Cardiac fibroblast (primary cell): Measurements from ENCODE around the gene CASZ1.

ENCODE experiments used
- DNase-seq, 2 donors: peaks; one replicate each; pipeline versions ENCODE4 v3.0.0 to v3.0.0-alpha.2; 2010; ENCODE audit warnings: low read depth in 2 of 2
- H3K4me3 ChIP-seq, 2 donors: replicated peaks in 1 of 2; 1 replicate in 1 of 2; 2 replicates in 1 of 2; pipeline ENCODE4 v1.5.1; 2011; ENCODE audit warnings: low read depth in 2 of 2, low read length in 2 of 2, mild to moderate bottlenecking in 2 of 2, moderate library complexity in 1 of 2
- TF ChIP-seq, protein P1 (sequence below): IDR thresholded peaks from one replicate; pipeline ENCODE4 v1.5.1; 2011; ENCODE audit warnings: low read depth, mild to moderate bottlenecking, low read length, inconsistent platforms

The CASZ1 gene

DNA sequence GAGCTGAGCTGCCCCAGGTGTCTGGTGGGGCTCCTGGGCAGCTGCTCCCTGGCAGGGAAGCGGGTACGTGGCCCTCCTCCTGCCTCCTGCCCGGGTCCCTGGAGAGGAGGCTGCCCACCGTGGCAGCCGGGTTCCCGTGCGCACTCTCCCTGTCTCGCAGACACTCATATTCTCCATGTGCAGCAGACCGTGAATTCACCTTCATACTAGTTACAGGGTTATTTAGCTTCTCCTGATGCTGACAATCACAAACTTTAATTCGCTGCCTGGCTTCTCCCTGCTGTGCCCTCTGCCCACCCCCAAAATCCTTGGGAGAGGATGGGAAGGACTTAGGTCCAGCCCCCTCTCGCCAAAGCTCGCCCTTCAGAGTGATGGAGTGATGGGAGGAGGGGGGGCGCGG is 95.3 kb downstream of the CASZ1 start:
- H3K4me3 ChIP-seq, result no peak overlapping the region
- TF ChIP-seq, protein P1, sequence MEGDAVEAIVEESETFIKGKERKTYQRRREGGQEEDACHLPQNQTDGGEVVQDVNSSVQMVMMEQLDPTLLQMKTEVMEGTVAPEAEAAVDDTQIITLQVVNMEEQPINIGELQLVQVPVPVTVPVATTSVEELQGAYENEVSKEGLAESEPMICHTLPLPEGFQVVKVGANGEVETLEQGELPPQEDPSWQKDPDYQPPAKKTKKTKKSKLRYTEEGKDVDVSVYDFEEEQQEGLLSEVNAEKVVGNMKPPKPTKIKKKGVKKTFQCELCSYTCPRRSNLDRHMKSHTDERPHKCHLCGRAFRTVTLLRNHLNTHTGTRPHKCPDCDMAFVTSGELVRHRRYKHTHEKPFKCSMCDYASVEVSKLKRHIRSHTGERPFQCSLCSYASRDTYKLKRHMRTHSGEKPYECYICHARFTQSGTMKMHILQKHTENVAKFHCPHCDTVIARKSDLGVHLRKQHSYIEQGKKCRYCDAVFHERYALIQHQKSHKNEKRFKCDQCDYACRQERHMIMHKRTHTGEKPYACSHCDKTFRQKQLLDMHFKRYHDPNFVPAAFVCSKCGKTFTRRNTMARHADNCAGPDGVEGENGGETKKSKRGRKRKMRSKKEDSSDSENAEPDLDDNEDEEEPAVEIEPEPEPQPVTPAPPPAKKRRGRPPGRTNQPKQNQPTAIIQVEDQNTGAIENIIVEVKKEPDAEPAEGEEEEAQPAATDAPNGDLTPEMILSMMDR, result no peak
- DNase-seq, result no peak

DNA sequence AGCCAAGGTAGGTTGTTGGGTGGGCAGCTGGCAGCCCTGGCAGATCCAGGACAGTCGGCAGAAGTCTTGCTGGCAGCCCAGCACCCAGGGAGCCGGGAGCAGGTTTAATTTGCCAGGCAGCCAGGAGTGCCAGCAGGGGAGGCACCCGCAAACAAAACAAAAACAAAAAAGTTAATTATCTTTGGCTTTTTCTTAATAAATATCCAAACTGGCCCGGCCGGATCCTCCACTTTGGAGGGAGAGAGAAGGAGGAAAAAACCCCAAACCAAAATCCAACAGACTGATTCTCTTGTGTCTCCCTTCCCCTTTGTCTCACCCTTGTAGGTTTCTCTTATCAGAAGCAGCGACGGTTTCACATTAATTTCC is 97.0 kb downstream of the CASZ1 start:
- DNase-seq, result no peak
- no peak overlapping the region for H3K4me3 ChIP-seq
- TF ChIP-seq, protein P1, result no peak

DNA sequence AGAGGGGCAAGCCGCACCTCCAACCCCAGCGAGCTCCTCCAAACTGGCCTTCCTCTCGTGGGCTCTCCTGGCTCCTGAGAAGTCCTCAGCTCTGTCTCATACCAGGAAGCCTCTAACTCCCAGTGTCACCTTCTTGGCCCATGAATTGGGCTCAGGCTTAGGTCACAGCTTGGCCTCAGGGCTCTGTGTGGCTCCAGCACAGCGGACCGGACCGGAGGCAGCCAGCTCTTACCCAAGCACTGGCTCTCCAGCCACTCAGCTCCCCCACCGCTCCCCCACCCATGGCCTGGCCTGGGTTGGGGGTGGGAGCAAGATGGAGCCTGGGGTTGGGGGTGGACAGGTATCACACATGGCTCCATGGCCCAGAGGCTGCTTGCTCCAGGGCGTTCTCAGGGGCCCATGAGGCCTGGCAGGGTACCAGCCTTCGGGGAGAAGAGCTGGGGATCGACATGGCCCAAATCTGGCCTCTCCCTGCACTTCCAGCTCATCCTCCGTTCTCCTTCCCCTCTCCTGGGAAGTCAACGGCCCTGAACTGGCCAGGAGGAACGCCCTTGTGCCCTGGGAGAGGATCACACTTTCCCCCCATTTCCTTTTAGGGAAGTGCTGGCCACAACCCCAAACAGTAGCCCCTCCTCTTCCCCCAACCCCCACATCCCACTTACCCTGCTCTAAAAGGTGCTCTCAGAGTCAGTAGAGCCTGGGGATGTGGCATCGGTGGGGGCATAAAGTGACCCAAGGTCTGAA is 97.5 kb downstream of the CASZ1 start:
- no peak for DNase-seq
- TF ChIP-seq, protein P1, result no peak

DNA sequence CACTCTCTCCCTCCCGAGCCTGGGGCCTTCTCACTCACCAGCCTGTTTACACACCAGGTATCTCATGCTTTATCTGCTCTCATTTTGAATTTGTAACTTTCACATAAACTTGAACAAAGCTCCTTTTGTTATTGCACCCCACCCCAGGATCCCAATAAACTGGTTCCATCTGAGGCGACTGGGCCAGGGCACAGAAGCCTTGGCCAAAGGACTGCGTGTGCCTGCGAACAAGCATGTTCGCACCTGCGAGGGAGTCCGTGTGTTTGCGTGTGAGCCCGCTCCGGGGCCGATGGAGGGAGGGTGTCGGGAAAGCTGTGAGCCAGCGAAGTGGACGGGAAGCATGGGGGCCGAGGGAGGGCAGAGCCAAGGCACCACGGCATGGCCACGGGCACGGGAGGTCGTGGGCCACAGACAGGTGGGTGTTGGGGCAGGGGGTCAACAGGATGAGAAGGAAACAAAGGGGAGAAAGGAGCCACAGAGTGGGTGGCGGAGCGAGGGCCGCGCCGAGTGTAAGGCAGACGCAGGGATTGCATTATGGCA is 98.8 kb downstream of the CASZ1 start:
- DNase-seq, result no peak
- no peak overlapping the region for H3K4me3 ChIP-seq
- TF ChIP-seq, protein P1, result no peak

More for the DNA sequence above, 97.5 kb downstream of the CASZ1 start:
- no peak overlapping the region for H3K4me3 ChIP-seq

DNA sequence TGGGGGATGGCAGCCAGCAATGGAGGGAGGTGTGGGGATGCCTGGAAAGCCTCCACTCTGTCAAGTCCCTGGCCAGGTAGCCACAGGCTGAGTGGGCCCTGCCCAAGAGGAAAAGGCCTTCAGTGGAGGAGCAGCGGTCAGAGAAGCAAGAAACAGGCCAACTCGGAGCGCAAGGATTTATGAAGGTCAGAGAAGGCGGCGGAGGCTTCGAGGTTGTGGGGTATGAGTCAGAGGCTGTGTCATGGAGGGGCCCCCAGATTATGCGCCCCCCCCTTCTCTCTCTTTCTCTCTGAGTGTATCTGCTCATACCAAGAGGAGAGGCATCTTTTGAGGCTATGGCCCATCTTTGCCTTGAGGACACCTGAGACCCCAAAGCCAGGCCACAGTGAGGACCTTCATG is 99.5 kb downstream of the CASZ1 start:
- TF ChIP-seq, protein P1, result no peak
- no peak overlapping the region for H3K4me3 ChIP-seq
- DNase-seq, result no peak

DNA sequence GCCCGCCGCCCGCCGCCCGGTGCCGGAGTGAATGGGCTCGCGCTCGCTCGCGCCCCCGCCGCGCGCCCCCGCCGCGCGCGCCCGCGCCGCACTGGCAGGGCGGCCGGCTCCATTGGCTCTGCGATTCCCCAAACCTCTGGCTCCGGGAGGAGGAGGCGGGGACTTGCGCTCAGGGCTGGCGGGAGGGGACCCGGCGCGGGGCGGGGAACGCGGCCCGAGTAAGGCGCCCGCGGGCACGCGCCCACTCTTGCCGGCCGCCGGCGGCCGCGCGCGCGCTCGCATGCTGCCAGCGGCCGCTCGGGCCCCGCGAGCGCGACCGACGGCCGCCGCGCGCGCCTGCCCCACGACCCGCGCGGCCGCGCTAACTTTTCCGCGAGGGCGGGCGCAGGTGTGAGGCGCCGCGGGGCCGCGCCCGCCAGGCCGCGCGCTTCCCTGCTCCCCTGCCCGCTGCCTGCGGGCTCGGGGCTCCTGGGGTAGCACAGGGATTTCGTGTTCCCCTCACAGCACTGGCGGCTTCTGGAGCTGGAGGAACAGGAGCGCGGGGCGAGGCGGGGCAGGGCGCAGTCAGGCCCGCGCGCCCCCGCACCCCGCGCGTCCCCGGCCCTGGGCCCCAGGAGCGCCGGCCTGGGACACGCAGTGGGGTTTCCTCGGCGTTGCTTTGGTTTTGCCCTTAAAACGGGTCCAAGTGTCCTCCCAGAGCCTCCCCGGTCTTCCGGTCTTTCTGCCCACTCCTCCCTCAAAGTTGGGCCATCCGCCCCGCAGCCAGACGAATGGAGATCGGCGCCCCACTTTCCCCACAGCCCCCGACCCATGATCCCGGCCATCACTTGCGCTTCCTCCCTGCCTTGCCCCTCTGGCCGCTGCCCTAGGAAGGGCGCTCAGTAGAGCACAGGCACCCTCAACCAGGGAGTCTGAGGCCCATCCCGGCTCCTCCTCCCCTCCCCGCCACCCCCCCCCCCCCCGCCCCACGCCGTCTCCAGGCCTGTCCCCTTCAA is 101.5 kb downstream of the CASZ1 start:
- peak overlapping the region; percentile 19 to 36 for H3K4me3 ChIP-seq
- DNase-seq, result peak; percentile 75 to 78
- TF ChIP-seq, protein P1, result no peak
